ENCODE results near the gene CEP170B.
A peak's percentile ranks its signal among the peaks of the same experiment; 100 is the strongest.

DNA sequence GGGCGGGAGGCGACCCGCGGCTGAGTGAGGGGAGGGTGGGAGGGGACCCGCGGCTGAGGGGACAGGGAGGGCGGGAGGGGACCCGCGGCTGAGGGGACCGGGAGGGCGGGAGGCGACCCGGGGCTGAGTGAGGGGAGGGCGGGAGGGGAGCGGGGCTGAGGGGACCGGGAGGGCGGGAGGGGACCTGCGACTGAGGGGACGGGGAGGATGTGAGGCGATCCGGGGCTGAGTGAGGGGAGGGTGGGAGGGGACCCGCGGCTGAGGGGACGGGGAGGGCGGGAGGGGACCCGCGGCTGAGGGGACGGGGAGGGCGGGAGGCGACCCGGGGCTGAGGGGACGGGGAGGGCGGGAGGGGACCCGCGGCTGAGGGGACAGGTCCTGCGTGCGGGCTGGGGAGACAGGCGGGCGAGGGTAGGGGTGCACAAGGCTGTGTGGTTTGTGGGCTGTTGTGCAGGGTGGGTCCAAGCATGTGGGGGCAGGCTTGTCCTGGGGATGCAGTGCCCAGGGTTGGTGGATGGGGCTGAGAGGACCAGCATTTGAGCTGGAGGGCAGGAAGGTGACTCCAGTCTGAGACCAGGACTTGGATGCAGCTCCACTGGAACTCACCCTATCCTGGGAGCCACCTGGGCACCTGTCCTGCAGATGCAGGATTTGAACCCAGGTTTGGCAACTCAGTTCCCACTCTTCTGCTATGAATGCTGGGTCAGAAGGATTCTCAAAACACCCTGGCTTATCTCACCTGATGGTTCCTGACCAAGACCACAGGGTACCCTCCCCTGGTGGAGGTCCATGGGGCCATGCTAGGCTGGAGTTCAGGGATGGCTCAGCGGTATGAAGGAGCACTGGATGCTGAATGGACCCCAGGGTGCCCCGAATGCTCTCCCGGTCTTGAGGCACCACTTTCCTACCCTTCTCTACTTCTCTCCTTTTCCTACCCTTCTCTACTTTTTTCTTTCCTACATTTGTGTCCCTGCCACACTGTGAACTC lies 69.0 kb downstream of the CEP170B start:
- TF ChIP-seq, protein P1, sequence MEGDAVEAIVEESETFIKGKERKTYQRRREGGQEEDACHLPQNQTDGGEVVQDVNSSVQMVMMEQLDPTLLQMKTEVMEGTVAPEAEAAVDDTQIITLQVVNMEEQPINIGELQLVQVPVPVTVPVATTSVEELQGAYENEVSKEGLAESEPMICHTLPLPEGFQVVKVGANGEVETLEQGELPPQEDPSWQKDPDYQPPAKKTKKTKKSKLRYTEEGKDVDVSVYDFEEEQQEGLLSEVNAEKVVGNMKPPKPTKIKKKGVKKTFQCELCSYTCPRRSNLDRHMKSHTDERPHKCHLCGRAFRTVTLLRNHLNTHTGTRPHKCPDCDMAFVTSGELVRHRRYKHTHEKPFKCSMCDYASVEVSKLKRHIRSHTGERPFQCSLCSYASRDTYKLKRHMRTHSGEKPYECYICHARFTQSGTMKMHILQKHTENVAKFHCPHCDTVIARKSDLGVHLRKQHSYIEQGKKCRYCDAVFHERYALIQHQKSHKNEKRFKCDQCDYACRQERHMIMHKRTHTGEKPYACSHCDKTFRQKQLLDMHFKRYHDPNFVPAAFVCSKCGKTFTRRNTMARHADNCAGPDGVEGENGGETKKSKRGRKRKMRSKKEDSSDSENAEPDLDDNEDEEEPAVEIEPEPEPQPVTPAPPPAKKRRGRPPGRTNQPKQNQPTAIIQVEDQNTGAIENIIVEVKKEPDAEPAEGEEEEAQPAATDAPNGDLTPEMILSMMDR (conservative IDR thresholded peaks at IDR 0.05 in 1 of 2, IDR thresholded peaks at IDR 0.05 in 1 of 2; ENCODE audit: low read depth in 1 of 2, low read length in 2 of 2): no peak
- peak; percentile 69 for TF ChIP-seq EZH2 (IDR thresholded peaks at IDR 0.05; ENCODE audit: low read length, missing control alignments)

Measured in fibroblast of lung (primary cell).